Right cardiac atrium (tissue), 5 donors: ENCODE results near the gene AAK1. TPM values are rescaled to one million over a fixed set of nuclear protein-coding genes. Genes with fewer than 3 reads are reported as not detected.

Experiments
- ATAC-seq, 2 donors: fragments of 200-7000 bp; cut with Tn5 transposase; one replicate each; pipeline versions ENCODE4 v1.8.0 to v1.9.1; 2020; ENCODE audit warnings: moderate library complexity in 2 of 2, mild to moderate bottlenecking in 1 of 2
- DNase-seq, 3 donors: peaks; one replicate each; pipeline ENCODE4 v3.0.0-alpha.2; 2020
- H3K27ac ChIP-seq: one replicate; pipeline ENCODE4 v1.5.1; 2013; ENCODE audit warnings: mild to moderate bottlenecking, low read length, control low read depth, moderate library complexity
- H3K27me3 ChIP-seq: one replicate; pipeline ENCODE4 v1.6.1; 2013; ENCODE audit not compliant: control insufficient read depth, insufficient read depth
- H3K4me1 ChIP-seq: one replicate; pipeline ENCODE4 v1.6.1; 2013; ENCODE audit warnings: low read length; ENCODE audit not compliant: control insufficient read depth, insufficient read depth
- H3K4me3 ChIP-seq: one replicate; pipeline ENCODE4 v1.5.1; 2013; ENCODE audit warnings: low read length, control low read depth
- H3K9me3 ChIP-seq: one replicate; pipeline ENCODE4 v1.6.1; 2013; ENCODE audit warnings: low read length; ENCODE audit not compliant: control insufficient read depth
- WGBS: extraction: QIAGEN DNeasy Blood & Tissue Kit; methylation state at CpG from one replicate; pipeline ENCODE4 v1.1.7; 2013; 5-methylcytosine and 5-hydroxymethylcytosine counted together
- intact Hi-C, 4 donors: fragments of 100-400 bp; cut with DNase I; formaldehyde crosslinking; loops; one replicate each; pipeline versions ENCODE4 v1.11.0 to v1.14.0; 2022 to 2023
- polyA plus RNA-seq: library from polyadenylated mRNA; stranded (reverse); fragments of 200-250 nt; gene quantifications from one replicate; pipeline ENCODE4 v1.2.3, GENCODE V29; 2013
- total RNA-seq, 4 donors: library from RNA; stranded (reverse); fragmentation: NEBNext Ultra II Directional; extraction: Animal tissue kit (Norgen Biotek cat#: 25700); gene quantifications; one replicate each; pipeline ENCODE4 v1.2.1, GENCODE V29; 2021
- donor health status: healthy with polysubstance abuse.
- donor health status: DM: no; HTN: yes; CAD: no.
- donor health status: DM: no; HTN: no; CAD: no.
- donor health status: DM: no; HTN: yes; CAD: no; lungs with severe emphysema.
- donor health status: DM: yes; HTN: yes; CAD: no.

The AAK1 gene
- total and polyA plus RNA-seq, 5 donors: 13.8 to 57.5 (median 51.2) TPM

GRCh38 chr2:69597843-69598610 lies 45.5 kb downstream of the AAK1 start:
- intact Hi-C loops: no loop called here
- WGBS: 84% methylated on average over 5 of the region's 5 CpGs
- no peak overlapping the region for H3K27ac ChIP-seq
- no peak overlapping the region for H3K4me3 ChIP-seq
- H3K4me1 ChIP-seq: no peaks in the 10 kb centered on the region
- no peaks in the 10 kb centered on the region for H3K27me3 ChIP-seq
- no peak for ATAC-seq
- no peaks in the 10 kb centered on the region for H3K9me3 ChIP-seq
- DNase-seq: no peak

- DNase-seq (no peak), ATAC-seq (no peak)
- no peaks in the 10 kb centered on the region for H3K4me1 ChIP-seq
- H3K27ac ChIP-seq: no peak overlapping the region
- H3K9me3 ChIP-seq: no peaks in the 10 kb centered on the region
- WGBS: 85% methylated on average over 5 of the region's 5 CpGs
- H3K27me3 ChIP-seq: no peaks in the 10 kb centered on the region
- intact Hi-C loops: no loop called here
- H3K4me3 ChIP-seq: no peak overlapping the region
Observed at GRCh38 chr2:69597105-69597504, 46.4 kb downstream of the AAK1 start.

GRCh38 chr2:69594341-69594740 lies 49.2 kb downstream of the AAK1 start:
- no peak for ATAC-seq
- intact Hi-C loops: no loop called here
- Histone ChIP-seq H3K4me1 (peaks cover 7% of the 10 kb centered on the region), H3K27ac (no peak overlapping the region), H3K4me3 (no peak overlapping the region), H3K27me3 (no peaks in the 10 kb centered on the region), H3K9me3 (no peaks in the 10 kb centered on the region)
- no peak for DNase-seq
- WGBS: 97% methylated on average over 3 of the region's 3 CpGs

- Histone ChIP-seq H3K27ac (no peak overlapping the region), H3K4me1 (peaks cover 9% of the 10 kb centered on the region)
Observed at GRCh38 chr2:69592511-69592910, 51.0 kb downstream of the AAK1 start.

GRCh38 chr2:69589973-69590652 lies 53.4 kb downstream of the AAK1 start:
- DNase-seq: no peak
- Histone ChIP-seq H3K27ac (peak overlapping the region; percentile 60), H3K9me3 (no peaks in the 10 kb centered on the region), H3K4me1 (peaks cover 13% of the 10 kb centered on the region), H3K4me3 (no peak overlapping the region), H3K27me3 (no peaks in the 10 kb centered on the region)
- 54% methylated on average over 8 of the region's 8 CpGs for WGBS
- ATAC-seq: peak; percentile 80 to 82
- intact Hi-C loops: no loop called here

More at GRCh38 chr2:69592511-69592910, 51.0 kb downstream of the AAK1 start:
- DNase-seq (no peak), ATAC-seq (no peak)
- intact Hi-C loops: no loop called here
- H3K27me3 ChIP-seq: no peaks in the 10 kb centered on the region
- no peaks in the 10 kb centered on the region for H3K9me3 ChIP-seq
- no peak overlapping the region for H3K4me3 ChIP-seq

- no peak for ATAC-seq
- no peak for DNase-seq
- 82% methylated on average over 6 of the region's 6 CpGs for WGBS
- Histone ChIP-seq H3K27me3 (no peaks in the 10 kb centered on the region), H3K9me3 (no peaks in the 10 kb centered on the region), H3K27ac (peak overlapping the region; percentile 19), H3K4me3 (no peak overlapping the region), H3K4me1 (peaks cover 17% of the 10 kb centered on the region)
- intact Hi-C loops: no loop called here
Observed at GRCh38 chr2:69588945-69589344, 54.6 kb downstream of the AAK1 start.

GRCh38 chr2:69588403-69588802 lies 55.1 kb downstream of the AAK1 start:
- no peak for ATAC-seq
- Histone ChIP-seq H3K4me3 (no peak overlapping the region), H3K9me3 (no peaks in the 10 kb centered on the region), H3K27ac (peak overlapping the region; percentile 23), H3K4me1 (peaks cover 17% of the 10 kb centered on the region), H3K27me3 (no peaks in the 10 kb centered on the region)
- intact Hi-C loops: no loop called here
- 97% methylated on average over 3 of the region's 3 CpGs for WGBS
- DNase-seq: no peak

GRCh38 chr2:69585855-69586555 lies 57.5 kb downstream of the AAK1 start:
- Histone ChIP-seq H3K4me1 (peaks cover 27% of the 10 kb centered on the region), H3K27me3 (no peaks in the 10 kb centered on the region), H3K9me3 (no peaks in the 10 kb centered on the region), H3K27ac (no peak overlapping the region), H3K4me3 (no peak overlapping the region)
- 95% methylated on average over 6 of the region's 6 CpGs for WGBS
- ATAC-seq: no peak
- intact Hi-C loops: no loop called here
- no peak for DNase-seq

- Histone ChIP-seq H3K4me3 (no peak overlapping the region), H3K9me3 (no peaks in the 10 kb centered on the region), H3K27ac (no peak overlapping the region), H3K27me3 (no peaks in the 10 kb centered on the region), H3K4me1 (peaks cover 20% of the 10 kb centered on the region)
- ATAC-seq (peak in 1 of 2 donors; percentile 23), DNase-seq (no peak)
- intact Hi-C loops: no loop called here
- WGBS: 87% methylated on average over 9 of the region's 9 CpGs
Observed at GRCh38 chr2:69584127-69584889, 59.2 kb downstream of the AAK1 start.

GRCh38 chr2:69583321-69583833 lies 60.2 kb downstream of the AAK1 start:
- DNase-seq (no peak), ATAC-seq (no peak)
- Histone ChIP-seq H3K9me3 (no peaks in the 10 kb centered on the region), H3K4me1 (peaks cover 19% of the 10 kb centered on the region), H3K27ac (no peak overlapping the region), H3K27me3 (no peaks in the 10 kb centered on the region), H3K4me3 (no peak overlapping the region)
- 91% methylated on average over 3 of the region's 3 CpGs for WGBS
- intact Hi-C loops: no loop called here
